ENCODE data around the gene CYP27C1. TPM values are rescaled to one million over a fixed set of nuclear protein-coding genes. Genes with fewer than 3 reads are reported as not detected.
"Not testable (repeated sequence)": the region's sequence is repeated elsewhere in the genome, so short reads cannot be mapped to it uniquely, and the experiment has no call there.

The CYP27C1 gene
- total and polyA plus RNA-seq, 10 of the 15 experiments (the other 5 are each of a cell fraction or from before 2014, with no cell fraction given) = not detected

DNA sequence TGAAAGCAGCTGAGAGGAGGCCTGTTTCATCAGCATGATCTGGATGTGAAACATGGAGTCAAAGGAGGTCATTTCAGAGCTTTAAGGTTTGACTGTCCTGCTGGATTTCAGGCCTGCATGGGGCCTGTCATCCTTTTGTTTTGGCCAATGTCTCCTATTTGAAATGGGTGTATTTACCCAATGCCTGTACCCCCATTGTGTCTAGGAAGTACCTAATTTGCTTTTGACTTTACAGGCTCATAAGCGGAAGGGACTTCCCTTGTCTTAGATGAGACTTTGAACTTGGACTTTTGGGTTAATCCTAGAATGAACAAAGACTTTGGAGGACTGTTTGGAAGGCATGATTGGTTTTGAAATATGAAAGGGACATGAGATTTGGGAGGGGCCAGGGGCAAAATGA is 19.3 kb upstream of the CYP27C1 start (continued):
- TF ChIP-seq NR2C2 (IDR thresholded peaks at IDR 0.05; ENCODE audit: borderline replicate concordance, control insufficient read depth, insufficient read length, low read depth) (no peak), BACH1 (IDR thresholded peaks at IDR 0.05; ENCODE audit: borderline replicate concordance) (no peak), RAD21 (IDR thresholded peaks at IDR 0.05; ENCODE audit: insufficient read depth, low read depth, low read length) (no peak), SREBF1 (IDR thresholded peaks at IDR 0.05; ENCODE audit: low read length) (no peak), RUNX3 (IDR thresholded peaks at IDR 0.05; ENCODE audit: low read length) (no peak), ESRRA (IDR thresholded peaks at IDR 0.05; ENCODE audit: low read length) (no peak), FOXM1 (IDR thresholded peaks at IDR 0.05; ENCODE audit: low read depth, low read length) (no peak)
- TF ChIP-seq, protein P1, sequence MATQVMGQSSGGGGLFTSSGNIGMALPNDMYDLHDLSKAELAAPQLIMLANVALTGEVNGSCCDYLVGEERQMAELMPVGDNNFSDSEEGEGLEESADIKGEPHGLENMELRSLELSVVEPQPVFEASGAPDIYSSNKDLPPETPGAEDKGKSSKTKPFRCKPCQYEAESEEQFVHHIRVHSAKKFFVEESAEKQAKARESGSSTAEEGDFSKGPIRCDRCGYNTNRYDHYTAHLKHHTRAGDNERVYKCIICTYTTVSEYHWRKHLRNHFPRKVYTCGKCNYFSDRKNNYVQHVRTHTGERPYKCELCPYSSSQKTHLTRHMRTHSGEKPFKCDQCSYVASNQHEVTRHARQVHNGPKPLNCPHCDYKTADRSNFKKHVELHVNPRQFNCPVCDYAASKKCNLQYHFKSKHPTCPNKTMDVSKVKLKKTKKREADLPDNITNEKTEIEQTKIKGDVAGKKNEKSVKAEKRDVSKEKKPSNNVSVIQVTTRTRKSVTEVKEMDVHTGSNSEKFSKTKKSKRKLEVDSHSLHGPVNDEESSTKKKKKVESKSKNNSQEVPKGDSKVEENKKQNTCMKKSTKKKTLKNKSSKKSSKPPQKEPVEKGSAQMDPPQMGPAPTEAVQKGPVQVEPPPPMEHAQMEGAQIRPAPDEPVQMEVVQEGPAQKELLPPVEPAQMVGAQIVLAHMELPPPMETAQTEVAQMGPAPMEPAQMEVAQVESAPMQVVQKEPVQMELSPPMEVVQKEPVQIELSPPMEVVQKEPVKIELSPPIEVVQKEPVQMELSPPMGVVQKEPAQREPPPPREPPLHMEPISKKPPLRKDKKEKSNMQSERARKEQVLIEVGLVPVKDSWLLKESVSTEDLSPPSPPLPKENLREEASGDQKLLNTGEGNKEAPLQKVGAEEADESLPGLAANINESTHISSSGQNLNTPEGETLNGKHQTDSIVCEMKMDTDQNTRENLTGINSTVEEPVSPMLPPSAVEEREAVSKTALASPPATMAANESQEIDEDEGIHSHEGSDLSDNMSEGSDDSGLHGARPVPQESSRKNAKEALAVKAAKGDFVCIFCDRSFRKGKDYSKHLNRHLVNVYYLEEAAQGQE (IDR thresholded peaks at IDR 0.05; ENCODE audit: low read depth, low read length) = no peak

DNA sequence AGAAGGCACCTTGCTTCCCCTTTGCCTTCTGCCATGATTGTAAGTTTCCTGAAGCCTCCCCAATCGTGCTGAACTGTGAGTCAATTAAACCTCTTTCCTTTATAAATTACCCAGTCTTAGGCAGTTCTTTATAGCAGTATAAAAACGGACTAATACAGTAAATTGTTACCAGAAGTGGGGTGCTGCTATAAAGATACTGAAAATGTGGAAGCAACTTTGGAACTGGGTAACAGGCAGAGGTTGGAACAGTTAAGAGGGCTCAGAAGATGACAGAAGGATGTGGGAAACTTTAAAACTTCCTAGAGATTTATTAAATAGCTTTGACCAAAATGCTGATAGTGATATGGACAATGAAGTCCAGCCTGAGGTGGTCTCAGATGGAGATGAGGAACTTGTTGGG is 17.7 kb upstream of the CYP27C1 start:
- POLR2A ChIA-PET = interaction anchor here (0.7 kb wide), 1 partner anchor 124 kb away, joined by 3 read pairs; no protein-coding TSS in a partner anchor
- H2AFZ ChIP-seq (ENCODE audit: control insufficient read depth, low read depth, low read length); in situ Hi-C loops (cut with MboI); intact Hi-C loops (cut with micrococcal nuclease; ENCODE audit: unreplicated experiment); H3K79me2 ChIP-seq (ENCODE audit: control insufficient read depth, insufficient read depth, low read length); BruUV-seq (replicated peaks); SMC1A ChIA-PET (ENCODE audit: uncharacterized antibody, unreplicated experiment); ATAC-seq; DNase-seq (ENCODE audit: low read depth, low spot score); H3K9me3 ChIP-seq (replicated peaks; ENCODE audit: control insufficient read depth, insufficient read depth, low read length); H3K4me3 ChIP-seq; H3K9ac ChIP-seq (ENCODE audit: control insufficient read depth, insufficient read depth, low read length); FAIRE-seq; H3K4me2 ChIP-seq (ENCODE audit: control insufficient read depth, insufficient read depth); CTCF ChIA-PET; H3K27ac ChIP-seq (ENCODE audit: control insufficient read depth, insufficient read depth); H3K4me1 ChIP-seq (ENCODE audit: control insufficient read depth, insufficient read depth, low read length); H4K20me1 ChIP-seq (ENCODE audit: control insufficient read depth, insufficient read depth); H3K36me3 ChIP-seq (ENCODE audit: control insufficient read depth in 2 of 2, insufficient read depth in 2 of 2, low read length in 1 of 2); RAD21 ChIA-PET (ENCODE audit: unreplicated experiment); H3K27me3 ChIP-seq (replicated peaks in 1 of 2; ENCODE audit: control insufficient read depth in 2 of 2, insufficient read depth in 2 of 2, low read length in 1 of 2): not testable (repeated sequence)
- WGBS (ENCODE audit: insufficient coverage, insufficient replicate concordance, low lambda C conversion rate, missing lambda C conversion rate) = 6% methylated on average over 2 of the region's 2 CpGs
